Measurements from ENCODE around the gene SMAD6. TPM values are rescaled to one million over a fixed set of nuclear protein-coding genes. Genes with fewer than 3 reads are reported as not detected.

SMAD6 gene
- total and polyA plus RNA-seq, 2 of the 4 experiments (the other 2 are of a cell fraction), result 4.8 to 8.5 TPM

- no peak overlapping the region for H3K27ac ChIP-seq (ENCODE audit: insufficient read depth, low read length)
- DNase-seq, result no peak
- dilution Hi-C loops (cut with HindIII; ENCODE audit: low sequenced_read_pairs, unreplicated experiment), result no loop called here
- no peak overlapping the region for H4K8ac ChIP-seq (ENCODE audit: low read depth in 2 of 2, low read length in 2 of 2)
- CTCF ChIA-PET, result no interaction called here
- peaks cover 23% of the 10 kb centered on the region; the same call in 1 of the 2 replicates for H3K9me1 ChIP-seq (ENCODE audit: insufficient read depth, low read length)
- H4K20me1 ChIP-seq (ENCODE audit: insufficient read depth, low read length), result peaks cover 22% of the 10 kb centered on the region
- WGBS, 2 experiments (ENCODE audit: extremely low coverage in 2 of 2, insufficient read length in 1 of 2), result no CpG with 5 or more reads among the region's 6 CpGs
- peaks cover 19% of the 10 kb centered on the region for H3K4me1 ChIP-seq (ENCODE audit: control insufficient read depth, insufficient read depth, low read length)
- H3K36me3 ChIP-seq (ENCODE audit: control insufficient read depth, insufficient read depth, low read length), result peaks cover 3% of the 10 kb centered on the region
- no peak overlapping the region for H3K4me2 ChIP-seq (ENCODE audit: low read depth, low read length)
- in situ Hi-C loops (cut with MboI; ENCODE audit: low sequenced_read_pairs), result no loop called here
- no peak overlapping the region for H2BK15ac ChIP-seq (ENCODE audit: low read depth, low read length)
- no peak overlapping the region for H2AFZ ChIP-seq (replicated peaks; ENCODE audit: low read length, poor library complexity)
- no peak overlapping the region for H4K91ac ChIP-seq (ENCODE audit: insufficient read depth, low read depth, low read length)
- no peak overlapping the region for H3K4me3 ChIP-seq (ENCODE audit: insufficient read depth, low read depth, low read length)
- POLR2A ChIA-PET (ENCODE audit: unreplicated experiment), result no interaction called here
- no peak overlapping the region for H3K14ac ChIP-seq (replicated peaks; ENCODE audit: low read depth, low read length)
- H3K27me3 ChIP-seq (ENCODE audit: control insufficient read depth, insufficient read depth, low read length), result no peaks in the 10 kb centered on the region
- BruUV-seq (replicated peaks), result no TSS peak
- H2BK5ac ChIP-seq (ENCODE audit: low read depth, low read length, poor library complexity, severe bottlenecking), result no peak overlapping the region
- H3K9me3 ChIP-seq (ENCODE audit: control insufficient read depth, insufficient read depth, low read length), result no peaks in the 10 kb centered on the region
- H3K56ac ChIP-seq (ENCODE audit: extremely low read depth, insufficient read depth, low read length), result no peak overlapping the region
- H4K5ac ChIP-seq (ENCODE audit: low read depth, low read length), result no peak overlapping the region
- H2AK9ac ChIP-seq (replicated peaks; ENCODE audit: low read depth, low read length, poor library complexity), result no peak overlapping the region
- H3K9ac ChIP-seq (ENCODE audit: low read depth, low read length), result no peak overlapping the region
- no peak overlapping the region for H2BK20ac ChIP-seq (ENCODE audit: low read depth, low read length)
- no peak overlapping the region for H3K4ac ChIP-seq (ENCODE audit: low read depth, low read length)
- intact Hi-C loops (cut with micrococcal nuclease), result no loop called here
- no peak overlapping the region for H2AK5ac ChIP-seq (ENCODE audit: low read depth, low read length)
- peaks cover 45 to 86% of the 10 kb centered on the region in 2 experiments for H3K79me1 ChIP-seq (ENCODE audit: low read depth in 1 of 2, low read length in 2 of 2)
- no peak for TF ChIP-seq CHD1 (IDR thresholded peaks at IDR 0.05; ENCODE audit: low read depth, low read length)
- TF ChIP-seq FOS (IDR thresholded peaks at IDR 0.05; ENCODE audit: low read depth, low read length), result no peak
- no peak for TF ChIP-seq MXI1 (IDR thresholded peaks at IDR 0.05; ENCODE audit: borderline replicate concordance, low read depth, low read length)
- TF ChIP-seq, protein P1, sequence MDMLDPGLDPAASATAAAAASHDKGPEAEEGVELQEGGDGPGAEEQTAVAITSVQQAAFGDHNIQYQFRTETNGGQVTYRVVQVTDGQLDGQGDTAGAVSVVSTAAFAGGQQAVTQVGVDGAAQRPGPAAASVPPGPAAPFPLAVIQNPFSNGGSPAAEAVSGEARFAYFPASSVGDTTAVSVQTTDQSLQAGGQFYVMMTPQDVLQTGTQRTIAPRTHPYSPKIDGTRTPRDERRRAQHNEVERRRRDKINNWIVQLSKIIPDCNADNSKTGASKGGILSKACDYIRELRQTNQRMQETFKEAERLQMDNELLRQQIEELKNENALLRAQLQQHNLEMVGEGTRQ (IDR thresholded peaks at IDR 0.05; ENCODE audit: low read depth, low read length), result no peak
- no peak for TF ChIP-seq POLR2A (IDR thresholded peaks at IDR 0.05; ENCODE audit: low read depth, low read length)
- no peak for TF ChIP-seq MAFK (IDR thresholded peaks at IDR 0.05; ENCODE audit: low read depth, low read length)
- TF ChIP-seq RAD21 (IDR thresholded peaks at IDR 0.05; ENCODE audit: low read length), result no peak
- TF ChIP-seq, protein P2, sequence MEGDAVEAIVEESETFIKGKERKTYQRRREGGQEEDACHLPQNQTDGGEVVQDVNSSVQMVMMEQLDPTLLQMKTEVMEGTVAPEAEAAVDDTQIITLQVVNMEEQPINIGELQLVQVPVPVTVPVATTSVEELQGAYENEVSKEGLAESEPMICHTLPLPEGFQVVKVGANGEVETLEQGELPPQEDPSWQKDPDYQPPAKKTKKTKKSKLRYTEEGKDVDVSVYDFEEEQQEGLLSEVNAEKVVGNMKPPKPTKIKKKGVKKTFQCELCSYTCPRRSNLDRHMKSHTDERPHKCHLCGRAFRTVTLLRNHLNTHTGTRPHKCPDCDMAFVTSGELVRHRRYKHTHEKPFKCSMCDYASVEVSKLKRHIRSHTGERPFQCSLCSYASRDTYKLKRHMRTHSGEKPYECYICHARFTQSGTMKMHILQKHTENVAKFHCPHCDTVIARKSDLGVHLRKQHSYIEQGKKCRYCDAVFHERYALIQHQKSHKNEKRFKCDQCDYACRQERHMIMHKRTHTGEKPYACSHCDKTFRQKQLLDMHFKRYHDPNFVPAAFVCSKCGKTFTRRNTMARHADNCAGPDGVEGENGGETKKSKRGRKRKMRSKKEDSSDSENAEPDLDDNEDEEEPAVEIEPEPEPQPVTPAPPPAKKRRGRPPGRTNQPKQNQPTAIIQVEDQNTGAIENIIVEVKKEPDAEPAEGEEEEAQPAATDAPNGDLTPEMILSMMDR (conservative IDR thresholded peaks at IDR 0.05; ENCODE audit: low read depth, low read length), result no peak
- TF ChIP-seq MAZ (IDR thresholded peaks at IDR 0.05; ENCODE audit: borderline replicate concordance, low read depth, low read length), result no peak
- TF ChIP-seq SMC3 (IDR thresholded peaks at IDR 0.05; ENCODE audit: low read depth, low read length), result no peak
- TF ChIP-seq CEBPB (IDR thresholded peaks at IDR 0.05; ENCODE audit: low read depth, low read length), result no peak
- no peak for TF ChIP-seq RFX5 (IDR thresholded peaks at IDR 0.05; ENCODE audit: low read depth, low read length)
- TF ChIP-seq ELK1 (IDR thresholded peaks at IDR 0.05; ENCODE audit: borderline replicate concordance, low read depth, low read length), result no peak
- TF ChIP-seq NFE2L2 (IDR thresholded peaks at IDR 0.05; ENCODE audit: low read depth, low read length), result no peak
- TF ChIP-seq BHLHE40 (IDR thresholded peaks at IDR 0.05; ENCODE audit: low read depth, low read length), result no peak
- no peak for TF ChIP-seq RCOR1 (IDR thresholded peaks at IDR 0.05; ENCODE audit: insufficient replicate concordance, low read length)
- no peak overlapping the region for H3K18ac ChIP-seq (ENCODE audit: low read depth, low read length)
- no peak overlapping the region for H2BK120ac ChIP-seq (ENCODE audit: low read depth, low read length)
- ATAC-seq (ENCODE audit: low read depth), result no peak
- no peak overlapping the region for H3K23ac ChIP-seq (ENCODE audit: low read depth, low read length)
These were observed 37.3 kb downstream of the SMAD6 start for GRCh38 chr15:66739287-66739686.

All from IMR-90 (cell line).